GM13977 (cell line): Measurements from ENCODE around the gene GABRB1.

Experiments used
- DNase-seq: peaks from one replicate; pipeline ENCODE4 v3.0.0; 2012; ENCODE audit warnings: low spot score
- in situ Hi-C: fragments of 300-500 bp; cut with MboI; formaldehyde crosslinking; loops from one replicate; pipeline ENCODE4 v1.12.0; 2022; ENCODE audit warnings: low sequenced_read_pairs, low pct_unique_long_range_greater_than_20kb, mixed read lengths, inconsistent platforms; ENCODE audit not compliant: unreplicated experiment
- TF ChIP-seq, protein P1 (sequence below): IDR thresholded peaks from 2 replicates; pipeline ENCODE4 v1.5.1; 2012; ENCODE audit warnings: mild to moderate bottlenecking, control low read depth; ENCODE audit not compliant: insufficient read depth; ENCODE audit errors: extremely low read depth, missing control alignments

Gene GABRB1

DNA sequence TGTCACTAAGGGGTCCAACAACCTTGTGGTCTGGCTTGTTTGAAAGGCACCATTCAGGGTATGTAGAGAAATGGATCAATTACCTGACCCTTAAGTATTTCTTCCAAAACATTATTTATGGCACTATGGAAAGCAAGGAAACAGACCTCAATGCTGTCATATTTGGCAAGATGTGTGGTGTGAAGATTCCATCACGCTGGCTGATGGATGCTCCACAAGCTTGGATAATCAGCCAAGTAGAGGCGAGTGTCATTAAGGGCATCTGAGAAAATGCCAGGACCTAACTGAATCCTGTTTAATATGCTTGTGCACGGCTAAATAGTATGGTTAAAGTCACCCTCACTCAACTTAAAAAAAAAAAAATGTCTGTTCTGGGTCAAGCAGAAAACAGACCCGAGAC lies 311.4 kb downstream of the GABRB1 start:
- DNase-seq: no peak
- TF ChIP-seq, protein P1, sequence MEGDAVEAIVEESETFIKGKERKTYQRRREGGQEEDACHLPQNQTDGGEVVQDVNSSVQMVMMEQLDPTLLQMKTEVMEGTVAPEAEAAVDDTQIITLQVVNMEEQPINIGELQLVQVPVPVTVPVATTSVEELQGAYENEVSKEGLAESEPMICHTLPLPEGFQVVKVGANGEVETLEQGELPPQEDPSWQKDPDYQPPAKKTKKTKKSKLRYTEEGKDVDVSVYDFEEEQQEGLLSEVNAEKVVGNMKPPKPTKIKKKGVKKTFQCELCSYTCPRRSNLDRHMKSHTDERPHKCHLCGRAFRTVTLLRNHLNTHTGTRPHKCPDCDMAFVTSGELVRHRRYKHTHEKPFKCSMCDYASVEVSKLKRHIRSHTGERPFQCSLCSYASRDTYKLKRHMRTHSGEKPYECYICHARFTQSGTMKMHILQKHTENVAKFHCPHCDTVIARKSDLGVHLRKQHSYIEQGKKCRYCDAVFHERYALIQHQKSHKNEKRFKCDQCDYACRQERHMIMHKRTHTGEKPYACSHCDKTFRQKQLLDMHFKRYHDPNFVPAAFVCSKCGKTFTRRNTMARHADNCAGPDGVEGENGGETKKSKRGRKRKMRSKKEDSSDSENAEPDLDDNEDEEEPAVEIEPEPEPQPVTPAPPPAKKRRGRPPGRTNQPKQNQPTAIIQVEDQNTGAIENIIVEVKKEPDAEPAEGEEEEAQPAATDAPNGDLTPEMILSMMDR: no peak
- in situ Hi-C loops: no loop called here

DNA sequence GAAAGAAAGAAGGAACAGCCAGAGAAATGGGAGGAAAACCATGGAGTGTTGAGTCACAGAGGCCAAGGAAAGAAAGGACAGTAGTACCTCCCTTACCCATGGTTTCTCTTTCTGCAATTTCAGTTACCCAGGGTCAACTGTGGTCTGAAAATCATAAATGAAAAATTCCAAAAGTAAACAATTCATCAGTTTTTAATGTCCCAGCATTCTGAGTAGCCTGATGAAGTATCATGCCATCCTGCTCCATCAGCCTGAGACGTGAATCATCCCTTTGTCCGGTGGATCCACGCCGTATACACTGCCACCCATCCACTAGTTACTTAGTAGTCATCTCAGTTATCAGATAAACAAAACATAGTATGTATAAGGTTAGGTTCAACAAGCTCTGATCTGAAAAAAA lies 318.0 kb downstream of the GABRB1 start:
- DNase-seq: no peak
- TF ChIP-seq, protein P1: no peak
- in situ Hi-C loops: no loop called here

DNA sequence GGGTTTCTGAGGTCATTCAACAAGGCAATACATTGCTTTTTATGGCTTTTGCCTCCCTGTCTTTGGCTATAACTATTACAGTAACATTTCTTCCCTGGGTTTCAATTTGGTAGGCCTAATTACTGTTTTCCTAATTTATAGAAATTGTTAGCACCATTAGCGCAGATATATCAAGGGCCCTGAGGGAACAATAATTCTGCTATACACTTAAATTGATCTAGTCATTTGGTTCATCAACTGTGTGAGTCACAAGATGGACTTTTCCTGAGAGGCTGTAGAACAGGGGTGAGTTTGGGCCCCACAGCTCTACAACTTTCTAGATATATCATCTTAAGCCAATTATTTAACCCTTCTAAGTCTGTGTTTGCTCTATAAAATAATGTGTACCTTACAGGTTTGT lies 324.2 kb downstream of the GABRB1 start:
- DNase-seq: no peak
- TF ChIP-seq, protein P1: no peak
- in situ Hi-C loops: no loop called here

DNA sequence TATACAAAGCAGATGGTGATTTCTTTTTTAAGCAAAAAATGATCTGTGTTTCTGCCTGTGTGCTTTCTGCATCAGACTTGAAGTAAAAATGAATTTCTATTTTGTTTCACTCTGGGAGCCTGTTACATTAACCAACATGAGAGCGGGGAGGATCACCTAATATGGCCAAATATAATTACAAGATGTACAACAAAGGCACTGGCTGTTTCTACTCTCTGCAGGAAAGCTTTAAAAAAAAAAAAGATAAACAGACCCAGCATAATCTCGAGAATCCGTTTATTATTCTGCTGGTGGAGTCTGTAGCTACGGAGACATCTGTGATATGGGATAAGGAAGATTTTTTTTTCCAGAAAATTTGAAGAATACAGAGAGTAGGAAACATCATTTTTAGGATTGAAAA lies 328.5 kb downstream of the GABRB1 start:
- in situ Hi-C loops: no loop called here
- no peak for DNase-seq
- TF ChIP-seq, protein P1: no peak

DNA sequence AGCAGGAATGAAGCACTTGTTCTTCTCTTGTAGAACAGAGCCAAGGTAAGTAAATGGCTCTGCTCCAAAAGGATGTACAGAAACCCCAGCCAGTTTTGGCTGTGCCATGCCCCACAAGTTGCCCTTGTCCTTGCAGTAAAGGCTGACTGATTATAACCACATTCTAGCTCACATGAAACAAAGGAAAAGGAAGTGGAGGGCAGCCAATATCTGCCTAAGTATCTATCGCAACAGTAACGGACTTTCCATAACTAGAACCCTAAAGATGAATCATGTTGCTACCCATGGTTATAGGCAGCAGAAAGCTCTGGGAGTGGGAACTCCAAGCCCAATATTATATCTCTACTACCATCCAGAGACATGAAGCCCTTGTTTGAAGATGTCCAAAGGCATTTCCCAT lies 336.4 kb downstream of the GABRB1 start:
- in situ Hi-C loops: no loop called here
- no peak for DNase-seq
- TF ChIP-seq, protein P1: no peak

DNA sequence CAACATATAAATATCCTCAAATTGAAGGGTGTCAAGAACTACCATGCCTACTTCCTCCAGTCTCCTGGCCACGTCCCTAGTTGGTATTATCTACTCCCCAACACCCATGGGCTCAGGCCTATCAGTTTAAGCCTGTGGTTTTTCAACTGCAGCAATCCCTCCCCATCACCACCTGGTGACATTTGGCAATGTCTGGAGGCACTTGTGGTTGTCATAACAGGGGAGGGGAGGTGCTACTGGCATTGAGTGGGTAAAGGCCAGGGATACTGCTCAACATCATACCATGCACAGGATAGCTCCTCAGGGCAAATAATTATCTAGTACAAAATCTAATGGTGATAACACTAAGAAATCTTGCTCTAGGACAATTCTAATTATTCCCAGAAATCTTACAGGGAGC lies 336.8 kb downstream of the GABRB1 start:
- in situ Hi-C loops: no loop called here
- no peak for DNase-seq
- TF ChIP-seq, protein P1: no peak

DNA sequence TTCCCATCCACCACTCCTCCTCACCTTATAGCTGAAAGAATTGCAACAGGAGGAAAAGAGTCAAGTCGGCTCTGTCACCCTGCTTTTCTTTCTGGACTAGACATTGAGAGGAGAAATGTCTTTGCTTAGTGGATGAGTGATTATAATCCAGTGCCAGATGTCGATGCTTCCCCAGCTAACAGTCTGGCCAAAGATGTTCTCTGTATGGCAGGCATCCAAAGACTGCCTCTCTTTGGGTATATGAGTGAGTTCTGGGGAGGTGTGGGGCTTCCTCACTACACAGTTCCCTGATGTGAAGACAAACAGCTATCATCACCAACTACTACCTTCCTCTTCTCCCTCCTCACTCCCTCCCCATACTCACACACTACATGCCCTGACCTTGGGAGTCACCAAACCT lies 341.2 kb downstream of the GABRB1 start:
- TF ChIP-seq, protein P1: no peak
- no peak for DNase-seq
- in situ Hi-C loops: no loop called here
